ENCODE measurements around the gene IGSF1.

IGSF1 gene

DNA sequence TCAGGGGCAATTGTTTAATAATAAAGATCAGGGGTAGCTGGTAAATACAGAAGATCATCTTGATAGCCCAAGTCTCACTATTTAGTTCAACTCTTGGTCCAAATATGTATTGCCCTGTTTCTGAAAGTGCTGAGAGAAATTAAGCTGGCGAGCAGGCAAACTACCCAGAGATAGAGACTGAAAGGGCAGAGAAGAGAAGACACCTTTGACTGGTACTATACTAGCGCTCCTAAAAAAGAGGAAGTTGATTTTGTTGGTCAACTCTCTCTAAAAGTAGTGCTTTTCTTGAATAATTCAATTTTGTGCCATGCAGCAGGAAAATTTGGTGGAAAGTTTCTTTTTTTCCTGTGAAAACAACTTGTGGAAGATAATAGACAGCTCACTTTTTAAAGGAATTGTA lies 64.0 kb downstream of the IGSF1 start:
- Histone ChIP-seq H2AFZ (ENCODE audit: low read length) (no peak overlapping the region), H3K27me3 (replicated peaks; ENCODE audit: insufficient read depth, low read length) (no peaks in the 10 kb centered on the region), H3K9ac (ENCODE audit: low read length) (no peak overlapping the region), H3K27ac (ENCODE audit: low read length) (no peak overlapping the region), H3K9me2 (replicated peaks; ENCODE audit: insufficient read depth, low read length) (no peaks in the 10 kb centered on the region), H3K4me1 (ENCODE audit: low read length) (no peaks in the 10 kb centered on the region), H3K4me3 (ENCODE audit: low read length) (no peak overlapping the region), H3F3A (ENCODE audit: insufficient read depth, low read length) (no peaks in the 10 kb centered on the region), H3K9me3 (replicated peaks; ENCODE audit: insufficient read depth, low read length) (no peaks in the 10 kb centered on the region), H4K20me1 (ENCODE audit: insufficient read depth, low read length) (no peaks in the 10 kb centered on the region), H3K36me3 (replicated peaks; ENCODE audit: insufficient read depth, low read length) (no peaks in the 10 kb centered on the region), H3K4me2 (ENCODE audit: low read depth, low read length) (no peak overlapping the region), H3K79me2 (ENCODE audit: low read length) (no peaks in the 10 kb centered on the region)
- TF ChIP-seq EZH2phosphoT487 (IDR thresholded peaks at IDR 0.05; ENCODE audit: low read length) (no peak), EZH2 (optimal IDR thresholded peaks at IDR 0.05; ENCODE audit: low read depth, low read length) (no peak)
- TF ChIP-seq, protein P1, sequence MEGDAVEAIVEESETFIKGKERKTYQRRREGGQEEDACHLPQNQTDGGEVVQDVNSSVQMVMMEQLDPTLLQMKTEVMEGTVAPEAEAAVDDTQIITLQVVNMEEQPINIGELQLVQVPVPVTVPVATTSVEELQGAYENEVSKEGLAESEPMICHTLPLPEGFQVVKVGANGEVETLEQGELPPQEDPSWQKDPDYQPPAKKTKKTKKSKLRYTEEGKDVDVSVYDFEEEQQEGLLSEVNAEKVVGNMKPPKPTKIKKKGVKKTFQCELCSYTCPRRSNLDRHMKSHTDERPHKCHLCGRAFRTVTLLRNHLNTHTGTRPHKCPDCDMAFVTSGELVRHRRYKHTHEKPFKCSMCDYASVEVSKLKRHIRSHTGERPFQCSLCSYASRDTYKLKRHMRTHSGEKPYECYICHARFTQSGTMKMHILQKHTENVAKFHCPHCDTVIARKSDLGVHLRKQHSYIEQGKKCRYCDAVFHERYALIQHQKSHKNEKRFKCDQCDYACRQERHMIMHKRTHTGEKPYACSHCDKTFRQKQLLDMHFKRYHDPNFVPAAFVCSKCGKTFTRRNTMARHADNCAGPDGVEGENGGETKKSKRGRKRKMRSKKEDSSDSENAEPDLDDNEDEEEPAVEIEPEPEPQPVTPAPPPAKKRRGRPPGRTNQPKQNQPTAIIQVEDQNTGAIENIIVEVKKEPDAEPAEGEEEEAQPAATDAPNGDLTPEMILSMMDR (IDR thresholded peaks at IDR 0.05; ENCODE audit: low read length), result no peak
- no peak for DNase-seq

Data from MM.1S (cell line).